ENCODE results near the gene MED12L. TPM values are rescaled to one million over a fixed set of nuclear protein-coding genes. Genes with fewer than 3 reads are reported as not detected.

MED12L gene
- total RNA-seq, 1 experiment from 2014 or later: 14.9 TPM

- Mint-ChIP-seq H3K27ac (no peak overlapping the region), H3K27me3 (ENCODE audit: low read depth) (no peaks in the 10 kb centered on the region), H3K4me3 (no peak overlapping the region), H3K9me3 (no peaks in the 10 kb centered on the region), H3K4me1 (peaks cover 5% of the 10 kb centered on the region in 2 experiments), H3K36me3 (ENCODE audit: insufficient read depth in 1 of 3, low read depth in 3 of 3) (no peaks in the 10 kb centered on the region)
- Histone ChIP-seq H3K23ac (ENCODE audit: insufficient read length, low read depth, low read length) (no peak overlapping the region), H3K9me3 (ENCODE audit: control insufficient read depth, low read depth, low read length) (no peaks in the 10 kb centered on the region), H2BK15ac (ENCODE audit: low read depth, low read length) (no peak overlapping the region), H3T11ph (ENCODE audit: low read length) (no peak overlapping the region), H2BK5ac (ENCODE audit: insufficient read length, low read length) (no peak overlapping the region), H3K27me3 (ENCODE audit: insufficient read depth, low read length) (no peaks in the 10 kb centered on the region), H3K4me2 (ENCODE audit: insufficient read depth, insufficient read length, low read length) (no peak overlapping the region), H2BK12ac (ENCODE audit: insufficient read length, low read depth, low read length) (no peak overlapping the region), H3K18ac (ENCODE audit: insufficient read length, low read depth, low read length) (no peak overlapping the region), H3K23me2 (ENCODE audit: insufficient read length, low read depth, low read length, poor library complexity, severe bottlenecking) (no peaks in the 10 kb centered on the region), H4K5ac (ENCODE audit: insufficient read length, low read depth, low read length) (no peak overlapping the region), H4K8ac (replicated peaks; ENCODE audit: insufficient read length, low read depth, low read length) (no peak overlapping the region), H3K79me2 (ENCODE audit: insufficient read depth, low read length) (no peaks in the 10 kb centered on the region), H3K79me1 (ENCODE audit: insufficient read depth, low read depth, low read length, poor library complexity, severe bottlenecking) (no peaks in the 10 kb centered on the region), H2BK120ac (ENCODE audit: low read depth, low read length, poor library complexity, severe bottlenecking) (no peak overlapping the region), H4K20me1 (ENCODE audit: control insufficient read depth, insufficient read depth, insufficient read length) (no peaks in the 10 kb centered on the region), H3K9ac (ENCODE audit: extremely low read depth, insufficient read length, low read length) (no peak overlapping the region), H3K4ac (ENCODE audit: low read depth, low read length) (no peak overlapping the region), H2AK5ac (ENCODE audit: insufficient read length, low read length) (no peak overlapping the region), H4K91ac (ENCODE audit: insufficient read length, low read depth, low read length) (no peak overlapping the region), H3K56ac (ENCODE audit: insufficient read length, low read depth, low read length) (no peak overlapping the region), H3K4me1 (ENCODE audit: insufficient read depth, low read length) (no peaks in the 10 kb centered on the region; the same call in 1 of the 2 replicates), H3K14ac (ENCODE audit: insufficient read depth, low read length) (no peak overlapping the region), H3K27ac (ENCODE audit: insufficient read length, low read depth, low read length) (no peak overlapping the region), H2AFZ (ENCODE audit: low read length) (no peak overlapping the region), H2BK20ac (ENCODE audit: low read depth, low read length, poor library complexity, severe bottlenecking) (no peak overlapping the region)
- no peak for DNase-seq
- WGBS (ENCODE audit: extremely low coverage, insufficient read length, low lambda C conversion rate): no CpG with 5 or more reads among the region's 1 CpG
- TF ChIP-seq, protein P1, sequence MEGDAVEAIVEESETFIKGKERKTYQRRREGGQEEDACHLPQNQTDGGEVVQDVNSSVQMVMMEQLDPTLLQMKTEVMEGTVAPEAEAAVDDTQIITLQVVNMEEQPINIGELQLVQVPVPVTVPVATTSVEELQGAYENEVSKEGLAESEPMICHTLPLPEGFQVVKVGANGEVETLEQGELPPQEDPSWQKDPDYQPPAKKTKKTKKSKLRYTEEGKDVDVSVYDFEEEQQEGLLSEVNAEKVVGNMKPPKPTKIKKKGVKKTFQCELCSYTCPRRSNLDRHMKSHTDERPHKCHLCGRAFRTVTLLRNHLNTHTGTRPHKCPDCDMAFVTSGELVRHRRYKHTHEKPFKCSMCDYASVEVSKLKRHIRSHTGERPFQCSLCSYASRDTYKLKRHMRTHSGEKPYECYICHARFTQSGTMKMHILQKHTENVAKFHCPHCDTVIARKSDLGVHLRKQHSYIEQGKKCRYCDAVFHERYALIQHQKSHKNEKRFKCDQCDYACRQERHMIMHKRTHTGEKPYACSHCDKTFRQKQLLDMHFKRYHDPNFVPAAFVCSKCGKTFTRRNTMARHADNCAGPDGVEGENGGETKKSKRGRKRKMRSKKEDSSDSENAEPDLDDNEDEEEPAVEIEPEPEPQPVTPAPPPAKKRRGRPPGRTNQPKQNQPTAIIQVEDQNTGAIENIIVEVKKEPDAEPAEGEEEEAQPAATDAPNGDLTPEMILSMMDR (conservative IDR thresholded peaks at IDR 0.05): peak; percentile 81
Measured at GRCh38 chr3:151282921-151283320, 197.5 kb downstream of the MED12L start.

All from H9 (cell line).